ENCODE results near the gene CTNNA2.

GRCh38 chr2:80111185-80111584, 598.3 kb downstream of the CTNNA2 start:
- TF ChIP-seq CTCF (IDR thresholded peaks at IDR 0.05) (no peak), POLR2AphosphoS5 (IDR thresholded peaks at IDR 0.05) (no peak), POLR2A (IDR thresholded peaks at IDR 0.05) (no peak)
